ENCODE results near the gene RAB3B.

- TF ChIP-seq POLR2A (IDR thresholded peaks at IDR 0.05; ENCODE audit: low read depth, low read length) (no peak), CTCF (conservative IDR thresholded peaks at IDR 0.05; ENCODE audit: low read depth, low read length) (no peak), BHLHE40 (IDR thresholded peaks at IDR 0.05; ENCODE audit: low read depth, low read length) (no peak), MAZ (IDR thresholded peaks at IDR 0.05; ENCODE audit: borderline replicate concordance, low read depth, low read length) (no peak), CEBPB (IDR thresholded peaks at IDR 0.05; ENCODE audit: low read depth, low read length) (no peak), RFX5 (IDR thresholded peaks at IDR 0.05; ENCODE audit: low read depth, low read length) (no peak), RAD21 (IDR thresholded peaks at IDR 0.05; ENCODE audit: low read length) (no peak), CHD1 (IDR thresholded peaks at IDR 0.05; ENCODE audit: low read depth, low read length) (no peak)
These were observed 35.8 kb upstream of the RAB3B start for GRCh38 chr1:52026278-52026677.

All from IMR-90 (cell line).